Upper lobe of left lung (tissue), 4 donors: ENCODE data around the gene DNAH17.

Experiments used
- EP300 ChIP-seq, 4 donors: sonication (generic); formaldehyde crosslinking; IDR thresholded peaks; one replicate each; pipeline ENCODE4 v1.5.1; 2017; ENCODE audit warnings: antibody characterized with exemption in 4 of 4, control low read depth in 2 of 4
- POLR2A ChIP-seq, 4 donors: fragments of 450-650 bp; IDR thresholded peaks; one replicate each; pipeline ENCODE4 v1.5.1; 2016 to 2017; ENCODE audit warnings: antibody characterized with exemption in 4 of 4, mild to moderate bottlenecking in 2 of 4
- TF ChIP-seq, protein P1 (sequence below), 6 experiments: fragments of 450-650 bp in 4 of 6; fragments of 200-600 bp in 2 of 6; sonication (generic) in 2 of 6; IDR thresholded peaks; one replicate each; pipeline ENCODE4 v1.5.1; 2016 to 2019; ENCODE audit warnings: antibody characterized with exemption in 6 of 6

GRCh38 chr17:78396441-78397337 is 180.5 kb downstream of the DNAH17 start:
- TF ChIP-seq, protein P1, sequence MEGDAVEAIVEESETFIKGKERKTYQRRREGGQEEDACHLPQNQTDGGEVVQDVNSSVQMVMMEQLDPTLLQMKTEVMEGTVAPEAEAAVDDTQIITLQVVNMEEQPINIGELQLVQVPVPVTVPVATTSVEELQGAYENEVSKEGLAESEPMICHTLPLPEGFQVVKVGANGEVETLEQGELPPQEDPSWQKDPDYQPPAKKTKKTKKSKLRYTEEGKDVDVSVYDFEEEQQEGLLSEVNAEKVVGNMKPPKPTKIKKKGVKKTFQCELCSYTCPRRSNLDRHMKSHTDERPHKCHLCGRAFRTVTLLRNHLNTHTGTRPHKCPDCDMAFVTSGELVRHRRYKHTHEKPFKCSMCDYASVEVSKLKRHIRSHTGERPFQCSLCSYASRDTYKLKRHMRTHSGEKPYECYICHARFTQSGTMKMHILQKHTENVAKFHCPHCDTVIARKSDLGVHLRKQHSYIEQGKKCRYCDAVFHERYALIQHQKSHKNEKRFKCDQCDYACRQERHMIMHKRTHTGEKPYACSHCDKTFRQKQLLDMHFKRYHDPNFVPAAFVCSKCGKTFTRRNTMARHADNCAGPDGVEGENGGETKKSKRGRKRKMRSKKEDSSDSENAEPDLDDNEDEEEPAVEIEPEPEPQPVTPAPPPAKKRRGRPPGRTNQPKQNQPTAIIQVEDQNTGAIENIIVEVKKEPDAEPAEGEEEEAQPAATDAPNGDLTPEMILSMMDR (IDR thresholded peaks at IDR 0.05), result no peak
- TF ChIP-seq EP300 (IDR thresholded peaks at IDR 0.05), result no peak
- no peak for TF ChIP-seq POLR2A (IDR thresholded peaks at IDR 0.05)
